ENCODE data around the gene APBA1. TPM values are rescaled to one million over a fixed set of nuclear protein-coding genes. Genes with fewer than 3 reads are reported as not detected.

Gene APBA1
- total RNA-seq, 1 donor from 2014 or later, result 8.4 TPM

- DNase-seq (ENCODE audit: low spot score), result no peak
- Mint-ChIP-seq H3K36me3 (ENCODE audit: low read depth, unreplicated experiment) (no peaks in the 10 kb centered on the region), H3K4me1 (ENCODE audit: unreplicated experiment) (no peaks in the 10 kb centered on the region), H3K9me3 (ENCODE audit: unreplicated experiment) (no peaks in the 10 kb centered on the region), H3K27ac (ENCODE audit: unreplicated experiment) (no peak overlapping the region), H3K4me3 (ENCODE audit: unreplicated experiment) (no peak overlapping the region), H3K27me3 (ENCODE audit: unreplicated experiment) (peaks cover 2% of the 10 kb centered on the region)
- no peak for TF ChIP-seq CTCF (IDR thresholded peaks at IDR 0.05; ENCODE audit: unreplicated experiment)
Measured at GRCh38 chr9:69649566-69650250, 22.5 kb downstream of the APBA1 start.

- Mint-ChIP-seq H3K27ac (ENCODE audit: unreplicated experiment) (no peak overlapping the region), H3K36me3 (ENCODE audit: low read depth, unreplicated experiment) (no peaks in the 10 kb centered on the region), H3K4me1 (ENCODE audit: unreplicated experiment) (no peaks in the 10 kb centered on the region), H3K27me3 (ENCODE audit: unreplicated experiment) (no peaks in the 10 kb centered on the region), H3K9me3 (ENCODE audit: unreplicated experiment) (no peaks in the 10 kb centered on the region), H3K4me3 (ENCODE audit: unreplicated experiment) (no peak overlapping the region)
- no peak for DNase-seq (ENCODE audit: low spot score)
- TF ChIP-seq CTCF (IDR thresholded peaks at IDR 0.05; ENCODE audit: unreplicated experiment), result no peak
Measured at GRCh38 chr9:69647804-69648203, 24.4 kb downstream of the APBA1 start.

GRCh38 chr9:69646810-69647209 lies 25.4 kb downstream of the APBA1 start:
- Mint-ChIP-seq H3K4me1 (ENCODE audit: unreplicated experiment) (no peaks in the 10 kb centered on the region), H3K9me3 (ENCODE audit: unreplicated experiment) (no peaks in the 10 kb centered on the region), H3K4me3 (ENCODE audit: unreplicated experiment) (no peak overlapping the region), H3K27ac (ENCODE audit: unreplicated experiment) (no peak overlapping the region), H3K36me3 (ENCODE audit: low read depth, unreplicated experiment) (no peaks in the 10 kb centered on the region), H3K27me3 (ENCODE audit: unreplicated experiment) (no peaks in the 10 kb centered on the region)
- DNase-seq (ENCODE audit: low spot score), result no peak
- no peak for TF ChIP-seq CTCF (IDR thresholded peaks at IDR 0.05; ENCODE audit: unreplicated experiment)

- Mint-ChIP-seq H3K4me1 (ENCODE audit: unreplicated experiment) (no peaks in the 10 kb centered on the region), H3K27ac (ENCODE audit: unreplicated experiment) (no peak overlapping the region), H3K27me3 (ENCODE audit: unreplicated experiment) (no peaks in the 10 kb centered on the region), H3K36me3 (ENCODE audit: low read depth, unreplicated experiment) (no peaks in the 10 kb centered on the region), H3K9me3 (ENCODE audit: unreplicated experiment) (no peaks in the 10 kb centered on the region), H3K4me3 (ENCODE audit: unreplicated experiment) (no peak overlapping the region)
- DNase-seq (ENCODE audit: low spot score), result no peak
- TF ChIP-seq CTCF (IDR thresholded peaks at IDR 0.05; ENCODE audit: unreplicated experiment), result no peak
Measured at GRCh38 chr9:69645488-69645887, 26.7 kb downstream of the APBA1 start.

- no peak overlapping the region for H3K27ac Mint-ChIP-seq (ENCODE audit: unreplicated experiment)
- DNase-seq (ENCODE audit: low spot score), result no peak
- no peaks in the 10 kb centered on the region for H3K27me3 Mint-ChIP-seq (ENCODE audit: unreplicated experiment)
- no peak overlapping the region for H3K4me3 Mint-ChIP-seq (ENCODE audit: unreplicated experiment)
- TF ChIP-seq CTCF (IDR thresholded peaks at IDR 0.05; ENCODE audit: unreplicated experiment), result no peak
- no peaks in the 10 kb centered on the region for H3K36me3 Mint-ChIP-seq (ENCODE audit: low read depth, unreplicated experiment)
- H3K4me1 Mint-ChIP-seq (ENCODE audit: unreplicated experiment), result no peaks in the 10 kb centered on the region
- no peaks in the 10 kb centered on the region for H3K9me3 Mint-ChIP-seq (ENCODE audit: unreplicated experiment)
Measured at GRCh38 chr9:69643098-69643497, 29.1 kb downstream of the APBA1 start.

All from endothelial cell (in vitro differentiated cells).